Stimulated activated CD8-positive, alpha-beta memory T cell treated with anti-CD3 and anti-CD28 coated beads, Interleukin-4, amount 100 ng/mL, for 4 hours (primary cell): ENCODE measurements around the gene GALNT10.

Experiments
- DNase-seq, 2 donors: peaks; one replicate each; pipeline ENCODE4 v3.0.0-alpha.2; 2020; ENCODE audit warnings: low read depth in 2 of 2, low spot score in 1 of 2

The GALNT10 gene

DNA sequence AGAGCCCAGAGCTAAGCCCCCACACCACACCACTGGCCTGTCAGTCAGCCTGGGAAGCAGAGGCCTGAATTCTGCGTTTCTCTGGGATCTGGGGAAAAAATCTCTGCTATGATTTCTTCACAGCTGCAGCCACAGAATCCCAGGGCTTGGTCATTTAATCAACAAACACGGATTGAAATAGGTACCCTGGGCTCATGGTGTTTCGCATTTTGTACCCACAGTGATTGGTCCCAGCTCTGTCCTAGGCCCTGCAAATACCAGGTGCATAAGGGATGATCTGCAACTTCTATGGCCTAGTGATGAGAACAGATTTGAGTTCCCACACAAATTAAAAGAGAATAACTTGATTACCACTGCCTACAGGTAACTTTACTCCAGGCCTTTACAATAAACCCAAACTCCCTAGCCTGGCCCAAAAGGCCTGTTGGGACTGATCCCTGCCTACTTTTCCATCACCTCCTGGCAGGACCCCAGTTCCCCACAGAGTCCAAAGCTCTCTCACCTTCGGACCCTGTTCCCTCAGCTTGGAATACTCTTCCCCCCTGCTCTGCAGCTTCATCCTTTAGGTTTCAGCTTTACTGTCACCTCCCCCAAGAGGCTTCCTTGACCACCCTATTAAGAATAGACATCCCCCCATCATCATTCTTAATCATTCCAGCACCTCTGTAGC, 240.6 kb downstream of the GALNT10 start:
- no peak for DNase-seq

DNA sequence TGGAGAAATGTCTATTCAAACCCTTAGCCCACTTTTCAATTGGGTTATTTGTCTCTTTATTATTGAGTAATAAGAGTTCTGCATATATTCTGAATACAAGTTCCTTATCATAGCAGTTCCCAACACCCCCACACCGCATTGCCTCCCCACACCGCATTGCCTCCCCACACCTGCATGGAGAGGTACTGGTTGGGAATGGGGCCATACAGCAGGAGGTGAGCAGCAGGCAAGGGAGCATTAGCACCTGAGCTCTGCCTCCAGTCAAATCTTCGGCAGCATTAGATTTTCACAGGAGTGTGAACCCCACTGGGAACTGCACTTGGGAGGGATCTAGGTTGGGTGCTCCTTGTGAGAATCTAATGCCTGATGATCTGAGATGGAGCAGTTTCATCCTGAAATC, 244.7 kb downstream of the GALNT10 start:
- DNase-seq, result no peak

DNA sequence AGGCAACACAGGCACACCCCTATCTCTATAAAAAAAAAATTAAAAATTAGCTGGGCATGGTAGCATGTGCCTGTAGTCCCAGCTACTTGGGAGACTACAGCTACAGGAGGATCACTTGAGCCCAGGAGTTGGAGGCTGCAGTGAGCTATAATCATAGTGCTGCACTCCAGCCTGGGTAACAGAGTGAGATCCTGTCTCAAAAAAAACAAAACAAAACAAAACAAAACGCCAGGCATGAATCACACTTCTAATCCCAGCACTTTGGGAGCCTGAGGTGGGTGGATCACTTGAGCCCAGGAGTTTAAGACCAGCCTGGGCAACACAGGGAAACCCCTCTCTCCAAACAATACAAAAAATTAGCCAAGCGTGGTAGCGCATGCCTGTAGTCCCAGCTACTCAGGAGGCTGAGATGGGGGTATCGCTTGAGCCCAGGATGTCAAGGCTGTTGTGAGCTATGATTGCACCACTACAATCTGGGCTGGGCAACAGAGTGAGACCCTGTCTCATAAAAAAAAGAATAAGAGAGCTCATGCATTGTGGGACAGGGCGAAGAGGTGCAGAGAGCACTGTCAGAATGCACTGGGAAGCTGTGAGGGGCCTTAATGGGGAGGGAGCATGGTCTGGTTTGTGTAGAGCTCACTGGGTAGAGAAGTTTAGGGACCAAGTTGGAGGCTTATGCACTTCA, 246.9 kb downstream of the GALNT10 start:
- no peak for DNase-seq

DNA sequence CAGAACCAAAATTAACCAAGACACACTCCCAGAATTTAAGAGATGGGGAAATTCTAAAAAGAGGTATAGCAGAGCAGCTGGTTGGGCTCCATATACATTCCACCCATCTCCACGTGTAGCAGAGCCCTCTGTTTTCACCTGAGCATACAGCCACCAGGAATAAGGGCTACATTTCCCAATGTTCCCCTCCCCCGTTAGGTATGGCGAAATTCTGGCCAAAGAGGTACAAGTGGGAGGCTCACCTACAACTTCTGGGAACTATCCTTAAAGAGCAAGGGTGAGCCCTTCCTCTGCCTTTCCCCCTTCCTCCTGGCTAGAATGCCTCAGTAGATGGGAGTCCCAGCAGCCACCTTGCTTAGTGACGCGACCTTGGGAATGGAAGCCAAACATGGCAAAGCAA, 250.0 kb downstream of the GALNT10 start:
- no peak for DNase-seq

DNA sequence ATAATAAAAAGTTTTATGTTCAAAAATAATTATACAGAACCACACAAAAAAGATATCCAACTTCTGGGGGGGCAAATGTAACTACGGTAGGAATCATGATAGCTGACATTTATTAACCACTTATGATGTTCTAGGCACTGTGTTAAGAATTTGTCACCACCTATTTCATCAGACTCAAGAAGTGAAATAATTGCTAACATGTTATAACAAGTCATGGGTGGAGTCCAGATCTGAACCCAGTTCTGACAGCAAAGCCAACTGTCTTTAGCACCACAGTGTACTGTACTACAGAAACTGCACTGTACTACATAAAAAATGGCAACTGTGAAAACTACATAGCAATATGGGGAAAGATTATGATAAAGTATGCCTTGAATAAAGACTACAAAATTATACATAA, 252.3 kb downstream of the GALNT10 start:
- no peak for DNase-seq

DNA sequence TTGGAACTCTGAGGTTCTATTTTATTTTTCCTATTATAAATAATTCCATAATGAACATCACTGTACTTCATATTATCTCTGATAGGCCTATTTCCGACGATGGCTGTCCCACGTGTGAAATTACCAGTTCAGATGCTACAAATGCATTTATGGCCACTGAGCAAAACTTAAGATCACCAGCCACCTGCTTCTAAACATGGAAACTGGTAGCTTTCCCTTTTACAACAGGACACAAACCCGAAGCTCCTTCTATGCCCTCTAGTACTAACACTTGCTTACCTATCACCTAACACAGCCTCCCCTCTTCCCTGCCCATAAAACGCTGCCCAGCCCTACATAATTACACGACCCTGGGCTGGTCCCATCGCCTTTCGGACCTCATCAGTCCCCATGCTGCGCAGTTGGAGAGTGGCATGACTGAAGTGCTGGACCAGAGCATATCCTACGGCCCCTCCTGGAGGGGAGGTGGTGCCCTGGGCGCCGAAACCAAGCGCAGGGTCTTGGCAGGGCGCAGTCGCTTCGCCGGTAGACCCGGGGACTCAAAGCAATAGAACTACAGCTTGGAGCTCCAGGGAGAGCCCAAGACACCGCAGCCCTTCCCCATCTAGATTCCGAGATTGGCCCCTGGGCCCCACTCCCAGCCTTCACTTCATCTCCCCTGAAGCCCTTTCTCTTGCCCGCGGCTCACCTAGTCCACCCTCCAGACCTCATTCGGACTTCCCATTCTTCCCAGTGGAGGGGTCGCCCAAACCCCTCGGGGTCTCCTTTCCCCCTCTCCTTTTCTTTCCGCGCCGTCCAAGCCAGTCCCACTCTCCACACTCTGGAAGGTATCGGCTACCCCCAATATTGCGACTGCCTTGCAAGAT, 254.3 kb downstream of the GALNT10 start:
- DNase-seq, result no peak

DNA sequence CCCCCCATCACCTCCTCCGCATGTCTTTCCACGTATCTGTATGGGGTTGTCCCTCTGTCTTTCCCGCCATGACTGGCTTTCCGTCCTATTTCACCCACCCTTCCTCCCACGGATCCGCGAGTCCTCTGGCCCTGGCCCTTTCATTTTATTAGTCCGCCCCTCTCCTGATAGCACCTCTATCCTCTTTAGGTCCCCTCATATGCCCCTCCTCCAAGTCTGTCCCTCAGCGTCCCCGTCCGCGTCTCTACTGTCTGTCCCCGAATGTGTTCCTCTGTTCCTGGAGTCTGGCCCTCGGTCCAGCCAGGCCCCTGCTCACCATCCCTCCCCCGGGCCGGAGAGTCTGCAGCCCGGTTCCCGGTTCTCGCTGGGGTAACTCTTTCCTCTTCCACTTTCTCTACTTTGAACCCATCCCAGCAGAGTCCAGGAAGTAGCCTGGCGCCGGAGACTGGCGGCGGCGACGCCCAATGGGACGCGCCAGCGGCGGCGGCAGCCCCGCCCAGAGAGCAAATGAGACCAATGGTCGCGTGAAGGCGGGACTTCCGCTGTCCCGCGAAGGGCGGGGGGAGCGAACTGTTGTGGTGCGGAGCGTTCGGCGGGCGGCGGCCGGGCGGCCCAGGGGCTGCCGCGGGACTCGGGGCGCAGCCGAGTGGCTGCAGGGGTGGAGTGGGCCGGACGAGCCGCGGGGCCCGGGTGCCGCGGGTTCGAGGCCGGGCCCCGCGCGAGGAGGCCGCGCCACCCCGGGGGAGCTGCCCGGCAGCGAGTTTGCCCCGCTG, 255.1 kb downstream of the GALNT10 start, which contains the start of gene SAP30L:
Gene SAP30L (plus strand): TSS at position 576 of the 773 bp plus-strand sequence. CDS start 608 bp downstream, outside the sequence.
- peak; percentile 84 to 87 for DNase-seq

DNA sequence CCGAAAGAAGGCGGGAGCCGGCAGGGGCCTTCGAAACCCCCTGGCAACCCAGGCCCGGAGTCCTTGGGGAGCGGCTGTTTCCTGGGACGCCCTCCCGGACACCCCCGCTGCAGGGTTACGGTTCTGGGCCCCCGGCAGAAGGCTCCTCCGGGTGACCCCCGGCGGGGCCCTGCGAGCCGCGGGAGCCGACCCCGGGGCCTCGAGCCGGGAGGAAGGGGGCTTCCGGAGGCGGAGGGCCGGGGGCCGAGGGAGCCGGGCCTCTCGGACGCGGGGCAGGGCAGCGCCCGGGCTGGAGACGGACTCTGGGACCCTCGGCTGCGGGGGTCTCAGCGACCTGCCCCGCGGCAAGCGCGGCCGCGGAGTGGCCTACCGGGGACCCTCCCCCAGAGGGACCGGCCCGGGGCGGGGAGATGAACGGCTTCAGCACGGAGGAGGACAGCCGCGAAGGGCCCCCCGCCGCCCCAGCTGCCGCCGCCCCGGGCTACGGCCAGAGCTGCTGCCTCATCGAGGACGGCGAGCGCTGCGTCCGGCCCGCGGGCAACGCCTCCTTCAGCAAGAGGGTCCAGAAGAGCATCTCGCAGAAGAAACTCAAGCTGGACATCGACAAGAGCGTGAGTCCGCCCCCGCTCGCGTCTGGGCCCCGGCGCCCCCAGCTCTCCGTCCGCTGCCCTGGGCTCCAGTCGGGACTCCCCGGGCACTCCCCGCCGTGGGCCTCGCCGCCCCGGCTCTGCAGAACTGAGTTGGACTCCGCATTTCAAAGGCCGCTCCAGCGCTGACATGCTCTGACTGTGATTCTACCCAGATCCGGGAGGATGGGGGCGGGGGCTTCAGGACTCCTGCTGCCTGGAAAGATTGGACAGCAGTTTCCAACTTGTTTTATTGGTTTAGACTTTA, 255.9 kb downstream of the GALNT10 start:
- no peak for DNase-seq

DNA sequence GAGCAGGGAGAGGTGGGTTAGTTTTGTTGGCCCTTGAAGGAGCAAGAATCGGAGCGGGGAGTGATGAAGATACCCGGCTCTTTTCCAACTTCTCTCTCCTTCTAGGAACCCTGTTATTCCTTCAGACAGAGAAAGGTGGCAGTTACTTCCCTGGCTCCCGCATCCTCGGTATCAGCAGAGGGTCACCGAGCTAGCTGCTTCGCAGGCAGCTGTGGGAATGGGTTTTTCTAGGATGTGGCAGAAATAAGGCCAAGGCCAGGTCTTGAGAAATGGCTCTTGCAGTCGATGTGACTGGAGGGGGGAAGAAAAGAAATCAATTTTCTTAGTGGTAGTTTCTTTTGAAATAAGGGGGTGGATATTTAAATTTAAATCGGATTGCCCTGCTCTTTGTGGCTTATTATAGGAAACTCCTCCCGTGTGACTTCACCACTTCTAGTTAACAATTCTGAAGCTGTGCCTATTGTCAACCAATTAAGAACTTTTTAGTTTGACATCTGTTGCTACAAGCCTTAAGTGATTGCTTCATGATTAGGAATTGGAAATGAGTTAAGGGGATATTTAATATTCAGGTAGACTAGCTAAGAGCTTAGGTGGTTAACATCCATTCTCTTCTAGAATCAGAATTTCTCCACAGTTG, 256.7 kb downstream of the GALNT10 start:
- no peak for DNase-seq

DNA sequence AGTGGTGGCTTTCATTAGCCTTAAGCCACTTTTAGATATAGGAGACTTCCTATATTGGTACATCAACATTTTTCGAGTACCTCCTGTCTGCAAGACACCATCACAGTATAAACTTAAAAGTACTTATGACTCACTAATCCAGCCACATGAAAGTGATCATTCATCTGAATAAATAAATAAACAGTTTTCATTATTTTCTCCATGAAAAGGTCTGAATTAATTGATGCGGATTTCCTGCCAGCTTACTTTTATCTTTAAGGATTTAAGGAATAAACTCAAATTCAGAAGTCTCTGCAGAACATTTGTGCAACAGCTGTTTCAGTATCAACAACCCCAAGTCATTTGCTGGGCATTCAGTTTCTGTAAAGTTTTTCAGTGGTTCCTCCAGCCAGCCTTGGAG, 259.3 kb downstream of the GALNT10 start:
- DNase-seq, result no peak

DNA sequence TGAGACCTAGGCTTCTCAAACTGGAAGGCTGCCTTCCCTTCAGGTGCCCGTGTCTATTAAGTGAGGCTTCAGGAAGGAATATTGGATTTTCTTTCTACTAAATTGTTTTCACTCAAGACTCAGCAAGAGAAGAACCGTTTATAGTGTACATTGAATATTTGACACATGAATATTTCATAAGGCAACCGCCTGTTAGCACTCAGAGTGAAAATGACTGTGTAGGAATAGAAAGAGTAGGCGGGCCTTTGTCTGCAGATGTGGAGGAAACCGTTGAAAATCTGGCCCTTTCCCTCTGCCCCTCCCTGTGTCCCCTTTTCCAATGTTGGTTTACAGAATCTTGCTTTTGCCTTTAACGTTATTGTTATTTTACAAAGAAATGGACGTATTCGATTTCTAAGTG, 261.4 kb downstream of the GALNT10 start:
- no peak for DNase-seq

DNA sequence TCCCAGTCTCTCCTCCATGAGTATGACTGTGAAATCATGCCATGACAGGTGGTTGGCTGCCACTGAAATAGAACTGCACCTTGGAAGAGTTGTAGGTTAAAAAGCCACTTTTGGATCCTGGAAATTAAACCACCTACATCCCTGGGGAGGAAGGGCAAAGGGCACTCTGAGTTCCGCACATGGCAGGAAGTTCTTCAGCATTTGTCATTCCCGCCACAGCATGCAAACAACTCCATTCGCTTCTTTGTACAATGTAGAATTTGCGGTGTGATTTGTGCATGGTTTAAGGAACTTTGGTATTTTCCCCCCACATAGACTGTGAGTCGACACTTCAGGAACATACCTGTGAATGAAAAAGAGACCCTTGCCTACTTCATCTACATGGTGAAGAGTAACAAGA, 265.1 kb downstream of the GALNT10 start:
- no peak for DNase-seq

DNA sequence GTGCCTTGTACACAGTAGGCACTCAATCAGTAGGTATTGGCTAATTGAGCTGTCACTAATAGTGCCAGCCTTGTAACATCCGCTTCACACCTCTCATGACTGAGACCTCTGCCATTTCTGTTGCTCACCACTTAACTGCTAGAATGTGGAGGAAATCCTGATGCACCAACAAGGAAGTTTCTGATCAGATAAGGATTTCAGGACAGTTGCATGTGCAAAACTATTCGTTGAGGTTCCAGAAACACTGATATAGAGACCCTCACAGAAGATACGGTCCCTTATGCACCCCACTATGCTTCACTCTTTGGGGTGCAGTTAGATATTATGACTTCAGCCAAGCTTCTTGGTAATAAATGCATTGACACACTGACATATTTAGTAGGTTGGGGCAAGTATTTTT, 266.0 kb downstream of the GALNT10 start:
- no peak for DNase-seq

DNA sequence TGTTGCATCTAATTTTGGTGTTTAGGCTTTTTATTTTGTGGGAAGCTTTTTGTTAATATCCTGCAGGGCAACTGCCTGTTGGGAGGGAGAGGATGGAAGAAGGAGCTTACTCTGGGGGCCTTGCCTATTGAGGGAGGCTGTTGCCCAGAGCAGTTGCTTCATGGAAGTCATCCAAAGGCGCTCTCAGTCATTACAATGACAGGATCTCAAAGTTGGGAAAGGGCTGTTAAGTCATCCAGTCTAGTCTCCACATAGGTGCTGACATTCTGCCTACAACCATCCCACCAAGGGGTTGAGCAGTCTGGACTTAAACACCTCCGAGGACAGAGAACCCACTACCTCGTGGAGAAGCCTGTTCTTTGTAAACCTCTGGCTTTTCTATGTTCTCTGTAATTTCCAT, 268.5 kb downstream of the GALNT10 start:
- no peak for DNase-seq

DNA sequence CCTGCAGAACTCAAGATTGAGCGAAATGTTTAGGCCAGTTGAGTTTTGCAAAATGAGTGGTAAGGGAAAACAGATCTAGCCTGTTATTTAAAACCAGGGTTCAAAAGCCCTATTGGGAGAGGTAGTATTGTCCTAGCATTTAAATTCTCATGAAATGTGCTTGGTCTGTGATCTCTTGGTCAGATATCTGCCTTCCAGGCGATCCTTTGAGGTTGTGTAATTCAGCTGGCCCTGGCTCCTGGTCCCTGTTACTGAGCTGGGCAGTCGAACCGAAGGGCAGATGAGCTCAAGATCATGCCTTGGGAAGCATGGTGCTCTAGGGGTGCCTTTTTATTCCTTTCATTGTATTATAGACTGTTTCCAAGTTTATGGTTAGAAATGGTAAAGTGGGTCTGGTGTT, 269.6 kb downstream of the GALNT10 start:
- DNase-seq, result no peak

DNA sequence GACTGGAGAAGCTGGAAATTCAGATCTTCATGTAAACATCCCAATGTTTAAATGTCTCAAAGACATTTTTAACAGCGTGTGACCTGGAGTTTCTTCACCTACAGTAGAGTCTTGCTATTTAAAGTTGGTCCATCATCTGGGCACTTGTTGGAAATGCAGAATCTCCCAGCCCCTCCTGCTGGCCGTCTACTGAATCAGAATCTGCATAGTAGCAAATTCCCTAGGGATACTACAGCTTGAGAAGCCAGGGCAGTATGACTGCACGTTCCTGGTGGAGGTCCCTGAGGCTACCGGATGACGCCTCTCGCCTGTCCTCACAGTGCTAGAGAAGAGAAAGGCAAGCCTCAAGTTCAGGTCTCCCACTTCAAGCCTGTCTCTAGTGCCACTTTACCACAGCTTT, 271.0 kb downstream of the GALNT10 start:
- DNase-seq, result no peak

DNA sequence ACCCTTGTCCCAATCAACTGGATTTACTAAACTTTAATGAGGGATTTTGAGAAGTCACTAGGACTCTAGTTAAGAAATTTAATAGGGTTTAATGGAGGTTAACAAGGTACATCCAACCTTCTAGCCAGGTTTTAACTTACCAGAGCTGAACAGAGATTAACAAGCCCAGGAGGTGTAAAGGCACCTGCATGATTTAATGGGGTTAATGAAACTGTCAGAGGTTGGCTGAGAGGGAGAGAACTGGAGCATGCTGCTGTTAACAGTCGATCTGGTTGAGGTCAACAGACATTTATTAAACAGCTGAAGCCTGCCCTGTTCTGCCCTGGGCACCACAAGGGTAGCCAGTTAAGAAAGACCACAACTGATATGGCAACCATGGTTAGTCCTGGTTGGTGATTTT, 273.9 kb downstream of the GALNT10 start:
- DNase-seq, result no peak

DNA sequence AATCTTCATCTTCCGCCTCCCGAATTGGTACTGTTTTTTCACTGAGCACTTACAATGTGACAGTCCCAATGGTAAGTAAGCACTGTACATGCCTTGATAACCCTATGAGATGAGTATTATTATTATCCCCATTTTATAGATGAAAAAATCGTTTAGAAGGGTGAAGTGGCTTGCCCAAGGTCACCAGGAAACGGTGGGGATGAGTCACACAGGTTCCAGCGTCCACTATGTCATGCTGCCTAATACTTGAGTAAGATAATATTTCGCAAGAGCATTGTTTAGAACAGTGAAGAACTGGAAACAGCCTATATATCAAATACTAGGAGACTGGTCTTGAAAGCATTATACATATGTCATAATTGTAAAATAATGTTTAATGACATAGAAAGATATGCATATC, 274.6 kb downstream of the GALNT10 start:
- DNase-seq, result no peak

DNA sequence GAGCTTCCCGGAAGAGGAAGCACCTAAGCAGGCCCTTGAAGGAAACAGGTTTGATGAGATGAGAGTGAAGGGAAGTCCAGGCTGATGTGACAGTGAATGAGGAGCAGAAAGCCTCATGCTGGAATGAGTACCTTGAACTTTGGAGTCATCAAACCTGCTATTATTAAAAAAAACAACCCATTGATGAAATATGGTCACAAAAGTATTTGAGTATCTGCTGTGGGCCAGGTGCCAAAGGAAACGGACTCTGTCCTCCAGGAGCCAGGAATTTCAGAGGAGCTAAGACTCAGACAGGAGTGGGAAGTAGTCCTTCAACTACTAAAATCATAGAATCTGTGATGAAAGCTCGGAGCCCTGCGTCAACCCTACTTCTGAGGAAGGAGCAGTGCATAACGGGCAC, 275.6 kb downstream of the GALNT10 start:
- no peak for DNase-seq

DNA sequence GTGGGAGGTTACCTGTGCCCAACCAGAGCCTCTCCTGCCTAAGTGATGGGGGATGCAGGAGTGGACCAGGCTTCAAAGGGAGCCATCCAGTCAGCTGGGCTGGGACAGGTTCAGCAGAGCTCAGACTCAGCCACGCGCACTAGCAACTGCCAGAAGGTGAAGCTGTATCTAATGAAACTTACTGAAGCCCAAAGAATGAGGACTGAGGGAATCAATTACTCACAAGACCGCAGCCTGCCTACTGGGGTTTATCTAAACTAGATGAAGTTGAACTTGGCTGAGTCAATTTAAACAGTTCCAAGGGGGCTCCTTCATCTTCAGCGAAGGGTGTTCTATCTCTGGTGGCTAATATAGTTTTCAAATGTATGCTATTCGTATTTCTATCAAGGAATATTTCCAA, 276.1 kb downstream of the GALNT10 start:
- DNase-seq, result no peak
